Natural killer cell (primary cell): Measurements from ENCODE around the gene ARPIN. TPM values are rescaled to one million over a fixed set of nuclear protein-coding genes. Genes with fewer than 3 reads are reported as not detected.
"Not testable (repeated sequence)": the region's sequence is repeated elsewhere in the genome, so short reads cannot be mapped to it uniquely, and the experiment has no call there.

Source experiments
- ATAC-seq, 3 donors: fragments of 150-1000 bp in 2 of 3; fragments of 200-7000 bp in 1 of 3; cut with Tn5 transposase; 1 replicate in 1 of 3; 2 replicates in 2 of 3; pipeline ENCODE4 v1.10.0; 2021; ENCODE audit warnings: mild to moderate bottlenecking in 2 of 3, moderate library complexity in 2 of 3
- DNase-seq, 2 donors: peaks; one replicate each; pipeline versions ENCODE4 v3.0.0 to v3.0.0-alpha.2; 2013 to 2021; ENCODE audit warnings: mixed read lengths in 1 of 2
- H3K27ac ChIP-seq: one replicate; pipeline ENCODE4 v1.5.1; 2013; ENCODE audit warnings: mild to moderate bottlenecking, low read length
- H3K27me3 ChIP-seq: one replicate; pipeline ENCODE4 v1.6.1; 2013; ENCODE audit warnings: low read length; ENCODE audit not compliant: control insufficient read depth, insufficient read depth
- H3K36me3 ChIP-seq: one replicate; pipeline ENCODE4 v1.6.1; 2013; ENCODE audit warnings: low read length; ENCODE audit not compliant: control insufficient read depth, insufficient read depth
- H3K4me1 ChIP-seq: one replicate; pipeline ENCODE4 v1.6.1; 2013; ENCODE audit warnings: low read length; ENCODE audit not compliant: control insufficient read depth, insufficient read depth
- H3K4me3 ChIP-seq: one replicate; pipeline ENCODE4 v1.5.1; 2013; ENCODE audit warnings: low read length
- H3K9me3 ChIP-seq: one replicate; pipeline ENCODE4 v1.6.1; 2013; ENCODE audit warnings: low read length; ENCODE audit not compliant: control insufficient read depth, insufficient read depth
- H3K27ac Mint-ChIP-seq, 2 donors: one replicate each; pipeline ENCODE4 v1.8.0; 2022; ENCODE audit warnings: mild to moderate bottlenecking in 2 of 2, mixed read lengths in 2 of 2, moderate library complexity in 1 of 2
- H3K27me3 Mint-ChIP-seq, 2 donors: one replicate each; pipeline ENCODE4 v1.8.0; 2022; ENCODE audit warnings: low read depth in 2 of 2, mixed read lengths in 2 of 2
- H3K36me3 Mint-ChIP-seq: one replicate; pipeline ENCODE4 v1.8.0; 2022; ENCODE audit warnings: mixed read lengths
- H3K4me1 Mint-ChIP-seq, 2 donors: one replicate each; pipeline ENCODE4 v1.8.0; 2022; ENCODE audit warnings: mixed read lengths in 2 of 2
- H3K4me3 Mint-ChIP-seq: one replicate; pipeline ENCODE4 v1.8.0; 2022; ENCODE audit warnings: mild to moderate bottlenecking, moderate library complexity, mixed read lengths
- H3K9me3 Mint-ChIP-seq, 2 donors: one replicate each; pipeline ENCODE4 v1.8.0; 2022; ENCODE audit warnings: mixed read lengths in 2 of 2
- CTCF ChIP-seq: fragments of 200-600 bp; IDR thresholded peaks from one replicate; pipeline ENCODE4 v1.8.0; 2022; ENCODE audit warnings: antibody characterized with exemption
- WGBS: methylation state at CpG from one replicate; pipeline ENCODE4 v1.1.7; 2013; ENCODE audit warnings: missing lambda C conversion rate; ENCODE audit not compliant: insufficient coverage; 5-methylcytosine and 5-hydroxymethylcytosine counted together
- intact Hi-C: fragments of 100-400 bp; cut with micrococcal nuclease; formaldehyde crosslinking; loops from one replicate; pipeline ENCODE4 v1.14.2; 2022
- total RNA-seq, 4 donors: library from RNA; stranded (reverse); fragments of 120-200 nt in 1 of 4; gene quantifications; one replicate each; pipeline versions ENCODE4 v1.2.3 to v1.2.4, GENCODE V29; 2013 to 2022

Gene ARPIN
- total RNA-seq, 3 donors from 2014 or later (not counting 1 experiment from before 2014, with no cell fraction given), result 0.23 to 5.5 (median 0.38) TPM

- intact Hi-C loops, result no loop called here
- Mint-ChIP-seq H3K4me3 (no peak overlapping the region), H3K9me3 (no peaks in the 10 kb centered on the region), H3K36me3 (no peaks in the 10 kb centered on the region), H3K27ac (no peak overlapping the region), H3K4me1 (peaks cover 0 to 5% of the 10 kb centered on the region in 2 donors), H3K27me3 (no peaks in the 10 kb centered on the region)
- no peak for TF ChIP-seq CTCF
- Histone ChIP-seq H3K4me3 (no peak overlapping the region), H3K9me3 (no peaks in the 10 kb centered on the region), H3K4me1 (no peaks in the 10 kb centered on the region), H3K27me3 (no peaks in the 10 kb centered on the region), H3K36me3 (peaks cover 12% of the 10 kb centered on the region), H3K27ac (no peak overlapping the region)
- WGBS, result 96% methylated on average over 3 of the region's 3 CpGs
- DNase-seq (no peak), ATAC-seq (no peak)
Measured at GRCh38 chr15:89857673-89858072, 55.1 kb downstream of the ARPIN start.

- intact Hi-C loops, result no loop called here
- DNase-seq, result no peak
- Mint-ChIP-seq H3K4me3 (no peak overlapping the region), H3K36me3 (no peaks in the 10 kb centered on the region), H3K4me1 (peaks cover 0 to 4% of the 10 kb centered on the region in 2 donors), H3K9me3 (no peaks in the 10 kb centered on the region), H3K27ac (no peak overlapping the region), H3K27me3 (no peaks in the 10 kb centered on the region)
- no peaks in the 10 kb centered on the region for H3K9me3 ChIP-seq
- H3K27ac ChIP-seq, result no peak overlapping the region
- WGBS, result 92% methylated on average over 3 of the region's 3 CpGs
- ATAC-seq, result no peak
- no peaks in the 10 kb centered on the region for H3K4me1 ChIP-seq
- peaks cover 13% of the 10 kb centered on the region for H3K36me3 ChIP-seq
- H3K4me3 ChIP-seq, result no peak overlapping the region
- no peak for TF ChIP-seq CTCF
- H3K27me3 ChIP-seq, result no peaks in the 10 kb centered on the region
Measured at GRCh38 chr15:89855948-89856347, 56.8 kb downstream of the ARPIN start.

- ATAC-seq, H3K36me3 Mint-ChIP-seq, H3K9me3 Mint-ChIP-seq, H3K9me3 ChIP-seq, H3K4me3 Mint-ChIP-seq, H3K27me3 ChIP-seq, H3K4me1 Mint-ChIP-seq, intact Hi-C loops, H3K27ac ChIP-seq, H3K27ac Mint-ChIP-seq, H3K4me3 ChIP-seq, H3K27me3 Mint-ChIP-seq, DNase-seq, H3K4me1 ChIP-seq: not testable (repeated sequence)
- H3K36me3 ChIP-seq, result peaks cover 14% of the 10 kb centered on the region
- 93% methylated on average over 7 of the region's 17 CpGs for WGBS
Measured at GRCh38 chr15:89854863-89855262, 57.9 kb downstream of the ARPIN start.

- H3K4me3 Mint-ChIP-seq, result no peak overlapping the region
- TF ChIP-seq CTCF, result no peak
- no peaks in the 10 kb centered on the region for H3K27me3 Mint-ChIP-seq
- H3K27ac Mint-ChIP-seq, result peak overlapping the region in 1 of 2 donors; percentile 39
- no peaks in the 10 kb centered on the region for H3K9me3 Mint-ChIP-seq
- Histone ChIP-seq H3K36me3 (peaks cover 16% of the 10 kb centered on the region), H3K4me3 (no peak overlapping the region), H3K27me3 (no peaks in the 10 kb centered on the region), H3K9me3 (no peaks in the 10 kb centered on the region), H3K27ac (no peak overlapping the region), H3K4me1 (no peaks in the 10 kb centered on the region)
- WGBS, result 94% methylated on average over 3 of the region's 3 CpGs
- intact Hi-C loops, result no loop called here
- peaks cover 0 to 4% of the 10 kb centered on the region in 2 donors for H3K4me1 Mint-ChIP-seq
- H3K36me3 Mint-ChIP-seq, result no peaks in the 10 kb centered on the region
- ATAC-seq, result no peak
- DNase-seq, result no peak
Measured at GRCh38 chr15:89852342-89852995, 60.3 kb downstream of the ARPIN start.
